ENCODE data around the gene SLC12A9.
"Not testable (repeated sequence)": the region's sequence is repeated elsewhere in the genome, so short reads cannot be mapped to it uniquely, and the experiment has no call there.

Gene SLC12A9

GRCh38 chr7:100852048-100852872, at the start of gene SLC12A9:
TSS of gene SLC12A9 (plus strand) at chr7:100852713. CDS start at chr7:100854198, 1,485 bp downstream.
- DNase-seq = peak; percentile 82 to 85

- no peak for DNase-seq
Observed at GRCh38 chr7:100802951-100803350, 49.6 kb upstream of the SLC12A9 start.

GRCh38 chr7:100803398-100804161, 48.9 kb upstream of the SLC12A9 start:
- peak; percentile 59 to 83 for DNase-seq

DNA sequence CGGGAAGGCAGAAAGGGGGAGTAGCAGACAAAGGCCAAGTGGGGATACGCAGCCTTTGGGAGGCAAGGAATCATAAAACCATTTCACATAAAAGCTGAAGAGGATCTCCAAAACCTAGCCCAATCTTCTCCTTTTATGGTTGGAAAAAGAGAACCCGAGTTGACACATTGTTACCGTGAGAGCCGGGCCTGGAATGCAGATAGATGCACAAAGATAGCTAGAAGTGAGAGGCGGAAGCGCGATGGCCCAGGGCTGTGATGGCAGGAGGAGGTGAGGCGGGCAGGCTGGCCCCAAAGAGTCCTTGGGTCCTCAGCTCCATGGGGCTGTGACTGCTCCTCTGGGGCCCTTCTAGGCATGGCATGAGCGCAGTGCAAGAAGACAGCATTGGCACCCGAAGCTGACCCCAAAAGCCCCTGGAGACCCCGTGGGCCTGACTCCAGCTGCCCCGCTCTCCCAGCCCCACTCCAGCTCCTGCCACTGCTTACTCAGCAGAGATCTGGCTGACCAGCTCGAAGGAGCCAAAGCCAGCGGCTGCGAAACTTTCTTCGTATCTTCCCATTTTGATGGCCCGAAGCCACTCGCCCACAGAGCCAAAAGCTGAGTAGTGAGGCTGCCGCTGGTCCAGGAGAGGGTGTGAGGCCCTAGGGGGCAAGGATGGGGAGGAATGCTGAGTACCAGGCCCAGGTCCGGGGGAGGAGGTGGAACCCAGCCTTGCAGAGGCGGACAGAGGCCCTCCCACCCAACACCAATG, 47.7 kb upstream of the SLC12A9 start:
- no peak for DNase-seq

GRCh38 chr7:100806276-100806675, 46.2 kb upstream of the SLC12A9 start:
- DNase-seq = no peak

DNA sequence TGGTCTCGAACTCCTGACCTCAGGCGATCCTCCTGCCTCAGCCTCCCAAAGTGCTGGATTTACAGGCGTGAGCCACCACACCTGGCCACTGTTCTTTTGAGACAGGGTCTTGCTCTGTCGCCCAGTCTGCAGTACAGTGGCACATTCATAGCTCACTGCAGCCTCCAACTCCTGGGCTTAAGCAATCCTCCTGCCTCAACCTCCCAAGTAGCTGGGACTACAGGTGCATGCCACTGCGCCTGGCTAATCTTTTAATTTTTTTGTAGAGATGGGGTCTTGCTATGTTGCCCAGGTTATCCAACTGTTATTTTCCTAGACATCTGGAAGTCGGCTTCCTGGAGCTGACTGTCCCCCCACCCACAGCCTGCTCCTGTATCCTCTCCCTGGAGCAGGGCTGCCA, 45.6 kb upstream of the SLC12A9 start:
- DNase-seq = not testable (repeated sequence)

DNA sequence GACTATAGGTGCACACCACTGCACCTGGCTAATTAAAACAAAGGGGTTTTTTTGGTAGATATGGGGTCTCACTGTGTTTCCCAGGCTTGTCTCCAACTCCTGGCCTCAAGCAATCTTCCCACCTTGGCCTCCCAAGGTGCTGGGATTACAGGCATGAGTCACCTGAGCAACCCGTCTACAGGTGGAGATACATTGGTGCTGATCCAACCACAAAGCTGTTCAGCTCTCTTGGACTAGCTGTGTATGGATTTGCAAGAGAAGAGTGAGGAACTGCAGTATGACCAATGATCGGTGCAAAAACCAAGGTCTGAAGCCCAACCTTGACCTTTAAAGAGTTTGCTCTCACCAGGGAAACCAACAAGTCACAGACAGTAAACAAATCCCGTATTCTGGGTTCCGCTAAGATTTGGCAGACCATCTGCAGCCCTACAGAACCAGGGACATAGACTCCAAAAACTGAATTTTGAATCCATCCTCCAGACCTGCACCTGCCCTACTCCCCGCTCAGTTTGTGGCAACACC, 44.1 kb upstream of the SLC12A9 start:
- DNase-seq = no peak

DNA sequence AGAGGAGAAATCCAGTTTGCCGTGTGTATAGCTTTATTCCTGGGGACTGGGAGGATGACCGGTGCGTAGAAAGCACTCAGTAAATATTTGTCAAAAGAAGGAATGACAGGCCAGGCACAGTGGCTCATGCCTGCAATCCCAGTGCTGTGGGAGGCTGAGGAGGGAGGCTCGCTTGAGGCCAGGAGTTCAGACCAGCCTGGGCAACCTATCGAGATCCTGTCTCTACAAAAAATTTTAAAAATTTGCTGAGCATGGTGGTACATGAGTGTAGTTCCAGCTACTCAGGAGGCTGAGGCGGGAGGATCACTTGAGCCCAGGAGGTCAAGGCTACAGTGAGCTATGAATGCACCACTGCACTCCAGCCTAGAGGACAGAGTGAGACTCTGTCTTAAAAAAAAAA, 41.0 kb upstream of the SLC12A9 start:
- DNase-seq = no peak

DNA sequence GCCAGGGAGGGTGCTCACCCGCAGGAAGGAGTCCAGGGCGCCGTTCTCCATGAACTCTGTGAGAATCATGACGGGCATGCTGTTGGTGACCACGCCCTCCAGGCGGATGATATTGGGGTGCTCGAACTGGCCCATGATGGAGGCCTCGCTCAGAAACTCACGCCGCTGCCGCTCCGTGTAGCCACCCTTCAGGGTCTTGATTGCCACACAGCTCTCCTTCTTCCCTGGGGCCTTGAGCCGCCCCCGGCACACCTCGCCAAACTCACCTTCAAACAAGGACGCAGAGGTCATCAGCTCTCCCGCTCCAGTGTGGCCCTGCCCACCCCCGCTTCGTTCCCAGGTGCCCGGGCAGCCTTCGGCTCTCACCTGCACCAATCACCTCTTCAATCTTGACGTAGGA, 39.8 kb upstream of the SLC12A9 start:
- no peak for DNase-seq

DNA sequence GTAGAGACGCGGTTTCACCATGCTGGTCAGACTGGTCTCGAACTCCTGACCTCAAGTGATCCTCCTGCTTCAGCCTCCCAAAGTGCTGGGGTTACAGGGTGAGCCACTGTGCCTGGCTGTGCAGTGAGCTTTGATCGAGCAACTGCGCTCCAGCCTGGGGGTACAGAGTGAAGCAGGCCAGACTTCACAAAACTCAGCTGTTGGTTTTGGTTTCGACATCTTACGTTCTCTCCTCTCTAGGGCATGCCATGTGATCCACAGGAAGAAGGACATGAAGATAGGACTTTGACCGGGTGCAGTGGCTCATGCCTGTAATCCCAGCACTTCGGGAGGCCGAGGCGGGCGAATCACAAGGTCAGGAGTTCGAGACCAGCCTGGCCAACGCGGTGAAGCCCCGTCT, 36.0 kb upstream of the SLC12A9 start:
- not testable (repeated sequence) for DNase-seq

DNA sequence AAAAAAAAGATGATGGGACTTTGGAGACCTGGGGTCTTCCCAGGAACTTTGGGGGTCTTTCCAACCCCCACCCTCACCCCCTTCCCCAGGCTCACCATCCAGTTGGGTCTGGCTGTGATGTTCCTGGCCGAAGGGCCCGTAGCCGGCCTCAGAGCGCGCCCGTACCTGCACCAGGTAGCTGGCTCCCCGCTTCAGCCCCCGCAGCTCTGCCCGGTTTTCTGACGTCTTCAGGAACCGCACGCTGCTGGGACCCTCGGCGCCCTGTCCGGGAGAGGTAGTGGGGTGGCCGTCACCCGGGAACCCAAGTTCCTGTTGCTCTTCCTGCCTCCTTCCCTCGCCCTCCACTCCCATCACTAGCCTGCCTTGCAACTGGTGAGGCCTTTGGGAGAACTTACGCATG, 35.4 kb upstream of the SLC12A9 start:
- DNase-seq = no peak

DNA sequence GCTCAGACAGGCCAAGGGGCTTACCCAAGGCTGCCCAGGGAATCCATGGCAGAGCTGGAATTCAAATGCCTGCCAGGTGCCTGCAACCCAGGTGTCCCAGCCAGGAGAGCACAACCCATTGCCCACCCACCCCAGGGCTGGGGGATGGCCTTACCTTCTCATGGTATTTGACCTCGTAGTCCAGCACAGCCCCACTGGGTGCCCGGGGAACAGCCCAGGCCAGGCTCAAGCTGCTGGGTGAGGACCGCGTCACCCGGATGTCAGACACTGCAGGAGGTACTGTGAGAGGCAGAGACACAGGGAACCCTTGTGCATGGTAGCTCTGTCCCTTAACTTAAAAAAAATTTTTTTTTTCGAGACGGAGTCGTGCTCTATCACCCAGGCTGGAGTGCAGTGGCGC, 34.1 kb upstream of the SLC12A9 start:
- DNase-seq = no peak

DNA sequence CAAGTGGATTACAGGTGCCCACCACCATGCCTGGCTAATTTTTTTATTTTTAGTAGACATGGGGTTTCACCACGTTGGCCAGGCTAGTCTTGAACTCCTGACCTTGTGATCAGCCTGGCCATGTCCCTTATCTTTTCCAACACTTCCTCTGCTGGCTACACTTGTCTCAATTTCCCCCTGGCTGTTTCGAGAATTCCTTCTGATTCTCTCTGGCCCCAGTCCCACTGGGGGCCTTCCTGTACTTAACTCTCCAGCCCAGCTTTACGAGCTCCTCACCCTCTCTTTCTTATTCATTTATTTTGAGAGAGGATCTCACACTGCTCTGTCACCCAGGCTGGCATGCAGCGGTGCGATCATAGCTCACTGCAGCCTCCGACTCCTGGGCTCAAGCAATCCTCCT, 33.7 kb upstream of the SLC12A9 start:
- no peak for DNase-seq

DNA sequence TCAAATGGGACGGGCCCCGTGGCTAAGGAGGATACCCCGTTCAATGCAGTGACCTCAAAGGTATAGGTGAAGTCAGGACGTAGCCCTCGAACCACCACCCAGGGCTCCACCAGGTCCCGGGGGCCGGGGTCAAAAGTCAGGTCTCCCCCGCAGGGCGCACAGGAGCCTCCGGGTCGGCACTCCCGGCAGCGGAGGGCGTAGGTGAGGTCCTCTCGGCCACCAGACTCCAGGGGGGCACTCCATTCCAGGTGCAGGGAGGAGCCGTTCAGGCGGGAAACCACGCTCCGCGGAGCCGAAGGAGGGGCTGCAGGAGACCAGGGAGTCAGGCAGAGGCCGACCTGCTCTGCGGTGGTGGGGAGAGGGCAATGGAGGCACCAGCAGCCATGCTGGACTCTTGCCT, 32.9 kb upstream of the SLC12A9 start:
- DNase-seq = no peak

DNA sequence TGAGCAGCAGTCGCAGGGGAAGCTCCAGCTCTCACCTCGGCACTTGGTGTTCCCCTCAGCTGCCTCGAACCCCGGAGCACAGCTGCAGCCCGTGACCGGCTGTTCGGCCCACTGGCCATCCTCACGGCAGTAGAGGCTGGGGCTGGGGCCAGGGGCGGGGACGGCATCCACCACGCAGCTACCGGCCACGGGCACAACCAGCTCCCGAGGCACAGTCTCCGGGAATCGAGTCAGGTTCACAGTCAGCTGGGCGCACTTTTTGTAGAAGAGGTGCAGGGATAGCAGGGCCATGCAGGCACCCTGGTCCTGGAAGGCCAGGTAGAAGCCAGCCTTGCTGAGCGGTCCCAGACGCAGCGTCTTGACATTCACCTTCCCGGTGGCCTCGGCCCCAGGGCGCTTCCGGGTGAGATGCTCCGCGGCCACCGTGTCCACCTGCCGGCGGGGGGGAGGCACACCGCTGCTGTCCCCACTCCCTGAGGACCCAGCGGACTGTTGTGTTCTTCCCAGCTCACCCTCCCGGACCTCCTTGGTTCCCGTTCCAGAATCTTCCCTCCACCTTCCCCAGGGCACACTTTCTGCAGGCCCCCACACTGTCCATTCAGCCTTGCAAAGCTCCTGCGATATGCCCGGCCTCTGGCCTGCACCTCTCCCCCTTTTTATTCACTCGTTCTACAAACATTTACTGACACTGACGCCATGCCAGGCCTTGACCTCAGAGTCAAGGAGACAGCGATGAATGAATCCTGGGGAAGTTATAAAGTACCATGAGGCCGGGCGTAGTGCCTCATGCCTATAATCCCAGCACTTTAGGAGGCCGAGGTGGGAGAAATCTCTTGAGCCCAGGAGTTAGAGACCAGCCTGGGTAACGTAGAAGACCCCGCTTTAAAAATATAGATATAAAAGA, 30.0 kb upstream of the SLC12A9 start:
- no peak for DNase-seq

DNA sequence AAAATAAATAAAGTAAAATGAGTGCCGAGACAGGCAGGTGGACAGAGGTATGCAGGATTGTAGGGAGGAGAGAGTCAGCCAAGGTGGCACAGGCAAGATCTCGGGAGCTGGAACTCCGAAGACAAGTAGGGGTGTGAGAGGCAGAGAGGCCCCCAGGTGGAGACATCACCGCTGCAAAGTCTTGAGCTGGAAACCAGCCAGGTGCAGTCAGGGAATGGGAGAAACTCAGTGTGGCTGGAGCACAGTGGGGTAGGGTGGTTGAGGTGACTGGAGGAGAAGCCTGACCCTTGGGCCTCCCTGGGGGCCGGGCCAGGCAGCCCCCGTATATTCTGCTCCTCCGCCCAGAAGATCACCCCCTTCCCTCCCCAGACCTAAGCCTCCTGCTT, 29.4 kb upstream of the SLC12A9 start:
- no peak for DNase-seq

GRCh38 chr7:100823534-100823933, 29.0 kb upstream of the SLC12A9 start:
- DNase-seq = no peak

GRCh38 chr7:100824499-100825214, 27.9 kb upstream of the SLC12A9 start:
- DNase-seq = no peak

DNA sequence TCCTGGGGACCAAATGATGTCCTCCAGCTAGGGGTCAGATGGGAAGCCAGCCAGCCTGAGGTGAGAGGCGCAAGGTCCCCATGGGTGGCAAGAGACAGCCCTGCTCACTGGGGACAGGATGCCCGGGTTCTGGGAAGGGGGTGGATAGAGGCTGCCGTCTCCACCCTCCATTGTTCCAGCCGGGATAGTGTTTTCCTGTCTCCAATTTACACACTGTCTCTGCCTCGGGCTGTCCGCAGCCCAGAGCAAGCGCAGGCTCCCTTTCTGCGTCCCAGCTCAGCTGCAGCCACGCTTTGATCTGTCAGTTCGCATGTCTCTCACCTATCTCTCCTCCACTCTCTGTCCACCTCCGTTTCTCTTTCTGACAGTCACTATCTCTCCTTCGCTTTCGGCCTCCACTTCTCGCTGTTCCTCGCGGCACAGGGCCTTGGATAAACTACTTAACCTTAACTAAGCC, 27.3 kb upstream of the SLC12A9 start:
- DNase-seq = no peak

DNA sequence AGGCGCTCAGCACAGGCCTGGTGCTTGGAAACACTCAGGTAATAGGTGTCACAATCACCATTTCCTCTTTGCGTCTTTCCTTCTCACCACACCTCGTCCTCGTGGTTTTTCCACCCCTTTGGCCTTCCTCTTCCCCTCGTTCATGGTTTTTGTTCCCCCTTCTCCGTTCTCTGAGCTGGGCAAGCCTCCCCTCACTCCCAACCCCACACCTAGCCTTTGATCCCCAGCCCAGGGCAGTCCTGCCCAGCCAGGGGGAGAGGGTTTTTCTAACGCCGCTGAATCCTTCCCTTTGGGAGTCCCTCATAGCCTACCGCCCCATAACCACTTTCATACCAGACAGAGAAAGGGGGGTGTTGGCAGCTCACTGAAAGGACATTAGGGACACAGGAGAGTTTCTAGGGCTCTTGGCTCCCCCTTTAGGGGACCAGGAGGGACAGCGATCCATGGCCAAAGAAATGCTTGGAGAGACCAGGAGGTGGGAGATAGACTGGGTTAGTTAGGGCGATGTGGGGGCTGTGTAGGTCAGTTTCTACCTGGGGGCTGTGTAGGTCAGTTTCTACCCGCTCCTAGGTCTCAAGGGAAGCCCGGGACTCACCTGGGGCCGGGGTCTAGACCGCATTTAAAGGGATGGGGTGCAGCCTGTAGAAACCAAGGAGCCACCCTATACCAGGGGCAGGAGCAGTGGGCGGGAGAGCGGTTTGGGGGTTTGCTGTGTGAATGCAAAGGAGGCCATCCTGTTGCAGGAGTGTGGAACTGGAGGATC, 26.6 kb upstream of the SLC12A9 start:
- DNase-seq = no peak
